Ovary (tissue), 9 donors: Measurements from ENCODE around the gene FAM117B. TPM values are rescaled to one million over a fixed set of nuclear protein-coding genes. Genes with fewer than 3 reads are reported as not detected.

Source experiments
- DNase-seq, 5 donors: peaks; one replicate each; pipeline ENCODE4 v3.0.0-alpha.2; 2019 to 2020
- H3K27ac ChIP-seq, 2 donors: fragments of 200-600 bp; one replicate each; pipeline versions ENCODE4 v1.5.1 to v1.8.0; 2019 to 2022
- H3K27me3 ChIP-seq: fragments of 200-600 bp; one replicate; pipeline ENCODE4 v1.8.0; 2022
- H3K36me3 ChIP-seq: fragments of 200-600 bp; sonication (generic); one replicate; pipeline ENCODE4 v1.5.1; 2019
- H3K4me1 ChIP-seq: one replicate; pipeline ENCODE4 v1.8.1; 2013; ENCODE audit warnings: mild to moderate bottlenecking, moderate library complexity; ENCODE audit not compliant: insufficient read depth
- H3K4me3 ChIP-seq: fragments of 200-600 bp; sonication (generic); one replicate; pipeline ENCODE4 v1.5.1; 2017
- H3K9me3 ChIP-seq, 2 donors: fragments of 200-600 bp in 1 of 2; sonication (generic) in 1 of 2; one replicate each; pipeline versions ENCODE4 v1.5.1 to v1.8.1; 2013 to 2019; ENCODE audit warnings: mild to moderate bottlenecking in 1 of 2, moderate library complexity in 1 of 2
- CTCF ChIP-seq, 3 donors: fragments of 450-650 bp in 2 of 3; fragments of 200-600 bp in 1 of 3; IDR thresholded peaks; one replicate each; pipeline versions ENCODE4 v1.5.1 to v1.8.0; 2016 to 2022; ENCODE audit warnings: antibody characterized with exemption in 3 of 3, mild to moderate bottlenecking in 1 of 3
- EP300 ChIP-seq: sonication (generic); formaldehyde crosslinking; IDR thresholded peaks from one replicate; pipeline ENCODE4 v1.6.1; 2017; ENCODE audit warnings: antibody characterized with exemption
- POLR2A ChIP-seq: fragments of 450-650 bp; IDR thresholded peaks from one replicate; pipeline ENCODE4 v1.6.1; 2017; ENCODE audit warnings: antibody characterized with exemption, mild to moderate bottlenecking, moderate library complexity
- WGBS, 3 donors: extraction: QIAGEN DNeasy Blood & Tissue Kit in 1 of 3; methylation state at CpG; one replicate each; pipeline versions ENCODE4 v1.1.5 to v1.1.7; 2013 to 2017; 5-methylcytosine and 5-hydroxymethylcytosine counted together
- intact Hi-C, 4 donors: fragments of 100-400 bp; cut with DNase I; formaldehyde crosslinking; loops; one replicate each; pipeline versions ENCODE4 v1.11.0 to v1.15.1; 2022 to 2023
- polyA plus RNA-seq, 2 donors: library from polyadenylated mRNA; stranded (reverse); fragments of 200-250 nt in 1 of 2; fragments of 350-450 nt in 1 of 2; fragmentation: Illumina TruSeq in 1 of 2; extraction: RNeasy Lipid Tissue Mini Kit (QIAGEN cat#74804) in 1 of 2; gene quantifications; one replicate each; pipeline ENCODE4 v1.2.3, GENCODE V29; 2013 to 2014
- total RNA-seq, 7 donors: library from RNA; depleted of rRNA in 2 of 7; stranded (reverse); fragments of >200 nt in 2 of 7; fragmentation: NEBNext Ultra II Directional in 3 of 7; extraction: Animal tissue kit (Norgen Biotek cat#: 25700) in 3 of 7; gene quantifications; one replicate each; pipeline versions ENCODE4 v1.1.0 to v1.2.4, GENCODE V29; 2016 to 2023
- donor health status: DM: no; HTN: no; CAD: no; lungs with moderate emphysema.
- donor health status: DM: no; HTN: no; CAD: no.
- donor health status: Bipolar disorder and iron deficiency.
- donor health status: DM: yes; HTN: yes; CAD: no.
- donor health status: DM: no; HTN: no; CAD: no.
- donor health status: DM: yes; HTN: yes; CAD: no.

FAM117B gene
- total and polyA plus RNA-seq, 9 donors, result 5.1 to 13.6 (median 9.8) TPM

- intact Hi-C loops, result no loop called here
Observed at GRCh38 chr2:202592566-202592965, 42.2 kb upstream of the FAM117B start.

GRCh38 chr2:202599105-202599504, 35.7 kb upstream of the FAM117B start:
- no peaks in the 10 kb centered on the region for H3K9me3 ChIP-seq
- peaks cover 4% of the 10 kb centered on the region for H3K4me1 ChIP-seq
- 95 to 98% (median 97%) methylated on average over 2 of the region's 2 CpGs for WGBS, 3 donors
- no peaks in the 10 kb centered on the region for H3K27me3 ChIP-seq
- intact Hi-C loops, result no loop called here
- TF ChIP-seq CTCF (IDR thresholded peaks at IDR 0.05) (no peak), POLR2A (no peak), EP300 (no peak)
- DNase-seq, result no peak
- no peak overlapping the region for H3K27ac ChIP-seq
- H3K36me3 ChIP-seq, result no peaks in the 10 kb centered on the region
- H3K4me3 ChIP-seq, result no peak overlapping the region

More at GRCh38 chr2:202592566-202592965, 42.2 kb upstream of the FAM117B start:
- Histone ChIP-seq H3K27ac (no peak overlapping the region), H3K4me3 (no peak overlapping the region), H3K9me3 (no peaks in the 10 kb centered on the region), H3K27me3 (no peaks in the 10 kb centered on the region), H3K36me3 (no peaks in the 10 kb centered on the region), H3K4me1 (peaks cover 2% of the 10 kb centered on the region)
- WGBS, 3 donors, result 76 to 91% (median 82%) methylated on average over 2 of the region's 2 CpGs
- no peak for DNase-seq
- TF ChIP-seq EP300, result no peak
- no peak for TF ChIP-seq CTCF (IDR thresholded peaks at IDR 0.05)
- TF ChIP-seq POLR2A, result no peak

GRCh38 chr2:202599911-202600310, 34.9 kb upstream of the FAM117B start:
- no peak overlapping the region for H3K4me3 ChIP-seq
- H3K27me3 ChIP-seq, result no peaks in the 10 kb centered on the region
- H3K27ac ChIP-seq, result no peak overlapping the region
- DNase-seq, result no peak
- H3K9me3 ChIP-seq, result no peaks in the 10 kb centered on the region
- WGBS, 3 donors, result 11 to 30% (median 21%) methylated on average over 4 of the region's 4 CpGs
- intact Hi-C loops, result no loop called here
- TF ChIP-seq EP300 (no peak), CTCF (IDR thresholded peaks at IDR 0.05) (no peak), POLR2A (no peak)
- H3K4me1 ChIP-seq, result peaks cover 4% of the 10 kb centered on the region
- H3K36me3 ChIP-seq, result no peaks in the 10 kb centered on the region

- Histone ChIP-seq H3K9me3 (no peaks in the 10 kb centered on the region), H3K27me3 (no peaks in the 10 kb centered on the region), H3K27ac (no peak overlapping the region), H3K36me3 (no peaks in the 10 kb centered on the region), H3K4me3 (no peak overlapping the region), H3K4me1 (peaks cover 1% of the 10 kb centered on the region)
- TF ChIP-seq CTCF (IDR thresholded peaks at IDR 0.05) (no peak), POLR2A (no peak), EP300 (no peak)
- 81 to 87% (median 84%) methylated on average over 4 of the region's 4 CpGs for WGBS, 3 donors
- intact Hi-C loops, result no loop called here
- no peak for DNase-seq
Observed at GRCh38 chr2:202604699-202605098, 30.1 kb upstream of the FAM117B start.
